Gastroesophageal sphincter (tissue), 4 donors: ENCODE data around the gene CDRT15L2. TPM values are rescaled to one million over a fixed set of nuclear protein-coding genes. Genes with fewer than 3 reads are reported as not detected.
"Not testable (repeated sequence)": the region's sequence is repeated elsewhere in the genome, so short reads cannot be mapped to it uniquely, and the experiment has no call there.

Experiments
- ATAC-seq: fragments of 150-250 bp; one replicate; pipeline ENCODE4 v1.9.1; 2016; ENCODE audit warnings: mild to moderate bottlenecking, moderate library complexity
- H3K27ac ChIP-seq, 4 donors: fragments of 200-600 bp; sonication (generic) in 3 of 4; 1 replicate in 3 of 4; 2 replicates in 1 of 4; pipeline ENCODE4 v1.5.1; 2016 to 2019
- H3K27me3 ChIP-seq: fragments of 200-600 bp; sonication (generic); one replicate; pipeline ENCODE4 v1.5.1; 2019
- H3K36me3 ChIP-seq, 2 donors: fragments of 200-600 bp; sonication (generic); one replicate each; pipeline ENCODE4 v1.5.1; 2019; ENCODE audit warnings: control low read depth in 1 of 2
- H3K4me1 ChIP-seq, 3 donors: fragments of 200-600 bp; sonication (generic); 1 replicate in 2 of 3; 2 replicates in 1 of 3; pipeline ENCODE4 v1.5.1; 2016 to 2019; ENCODE audit warnings: control low read depth in 2 of 3
- H3K4me3 ChIP-seq, 2 donors: fragments of 200-600 bp; sonication (generic); one replicate each; pipeline ENCODE4 v1.5.1; 2019; ENCODE audit warnings: mild to moderate bottlenecking in 1 of 2, moderate library complexity in 1 of 2
- H3K9me3 ChIP-seq, 3 donors: fragments of 200-600 bp; sonication (generic); one replicate each; pipeline ENCODE4 v1.5.1; 2017 to 2019; ENCODE audit warnings: control low read depth in 2 of 3
- WGBS, 2 donors: methylation state at CpG; one replicate each; pipeline ENCODE4 v1.1.5; 2018; ENCODE audit warnings: low coverage in 1 of 2; 5-methylcytosine and 5-hydroxymethylcytosine counted together
- total RNA-seq, 4 donors: library from RNA; depleted of rRNA; stranded (reverse); fragments of >200 nt; gene quantifications; one replicate each; pipeline ENCODE4 v1.1.0, GENCODE V29; 2016

Gene CDRT15L2
- total RNA-seq, result not detected

DNA sequence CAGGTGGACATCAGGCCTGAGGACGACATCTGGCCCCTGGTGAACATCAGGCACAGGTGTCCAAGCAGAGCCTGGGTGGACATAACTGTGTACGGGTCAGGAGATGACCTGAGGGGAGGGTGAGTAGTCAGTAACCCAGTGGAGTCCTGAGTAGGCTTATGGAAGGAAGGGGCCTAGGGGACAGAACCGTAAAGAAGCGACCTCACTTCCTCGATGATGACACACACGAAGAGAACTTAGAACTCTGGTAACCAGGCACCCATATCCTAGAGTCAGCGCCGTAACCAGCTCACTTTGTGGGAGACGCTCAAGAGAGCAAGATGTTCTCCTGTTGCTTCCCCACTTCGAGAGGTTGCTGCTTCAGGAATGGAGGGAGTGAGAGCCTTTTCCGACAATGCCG lies at the start of gene CDRT15L2:
Gene CDRT15L2, plus strand, starts transcription at position 301 of the 400 bp plus-strand sequence. Its CDS starts 20 bp downstream, at position 321.
- H3K27me3 ChIP-seq, ATAC-seq, H3K36me3 ChIP-seq, H3K9me3 ChIP-seq, H3K4me3 ChIP-seq, H3K27ac ChIP-seq, H3K4me1 ChIP-seq: not testable (repeated sequence)
- 84% methylated on average over 9 of the region's 12 CpGs; no CpG with 5 or more reads in 1 of the 2 donors for WGBS, 2 donors

DNA sequence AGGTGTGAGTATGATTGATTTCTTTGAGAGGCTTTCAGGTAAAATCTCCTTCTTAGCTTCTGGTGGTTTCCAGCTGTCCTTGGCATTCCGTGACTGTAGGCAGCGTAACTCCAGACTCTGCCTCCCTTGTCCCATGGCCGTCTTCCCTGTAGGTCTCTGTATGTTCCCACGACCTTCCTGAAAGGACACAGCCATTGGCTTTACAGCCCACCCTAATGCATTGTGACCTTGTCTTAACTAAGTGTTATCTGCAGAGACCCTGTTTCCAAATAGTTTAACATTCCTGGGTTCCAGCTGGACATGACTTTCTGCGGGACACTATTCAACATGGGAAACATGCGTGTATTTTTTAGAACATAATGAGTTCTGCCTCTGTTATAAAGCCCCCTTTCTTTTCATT lies 49.4 kb upstream of the CDRT15L2 start:
- not testable (repeated sequence) for H3K27ac ChIP-seq, H3K4me3 ChIP-seq, H3K36me3 ChIP-seq, ATAC-seq, H3K9me3 ChIP-seq, H3K4me1 ChIP-seq, H3K27me3 ChIP-seq
- WGBS, 2 donors, result 79% methylated on average over 2 of the region's 6 CpGs; no CpG with 5 or more reads in 1 of the 2 donors

DNA sequence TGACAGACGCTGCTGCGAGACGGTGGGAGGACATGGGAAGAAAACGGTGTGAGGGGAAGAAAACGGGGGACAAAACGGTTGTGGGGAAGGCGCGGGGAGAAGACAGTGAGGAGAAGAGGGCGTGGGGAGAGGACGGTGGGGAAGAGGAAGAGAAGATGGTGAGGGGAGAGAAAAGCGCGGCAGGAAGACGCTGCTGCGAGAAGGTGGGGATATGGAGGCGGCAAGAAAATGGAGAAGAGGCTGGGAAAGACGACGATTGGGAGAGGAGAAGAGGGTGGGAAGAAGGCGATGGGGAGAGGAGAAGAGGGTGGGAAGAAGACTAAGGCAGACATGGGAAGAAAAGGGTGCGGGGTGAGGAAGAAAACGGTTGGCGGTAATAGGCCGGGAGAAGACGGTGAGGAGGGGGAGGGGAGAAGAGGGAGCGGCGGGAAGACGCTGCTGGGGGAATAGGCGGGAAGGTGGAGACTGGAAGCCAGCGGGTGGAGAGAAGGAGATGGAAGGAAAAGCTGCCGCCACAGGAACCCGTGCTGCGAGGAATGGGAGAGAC lies 46.9 kb upstream of the CDRT15L2 start:
- ATAC-seq, result peak; percentile 54
- H3K36me3 ChIP-seq, H3K27me3 ChIP-seq, H3K4me1 ChIP-seq, H3K9me3 ChIP-seq, H3K27ac ChIP-seq: not testable (repeated sequence)
- 0% methylated on average over 12 of the region's 31 CpGs; no CpG with 5 or more reads in 1 of the 2 donors for WGBS, 2 donors
- peak overlapping the region in 1 of 2 donors; percentile 40 for H3K4me3 ChIP-seq

- not testable (repeated sequence) for H3K36me3 ChIP-seq, ATAC-seq, H3K9me3 ChIP-seq, H3K27me3 ChIP-seq, H3K4me1 ChIP-seq
- WGBS, 2 donors, result 2 to 7% methylated on average over 8 to 11 of the region's 11 CpGs
- H3K4me3 ChIP-seq, result peak overlapping the region; percentile 23 to 40
- peak overlapping the region in 1 of 4 donors; percentile 45 for H3K27ac ChIP-seq
These were observed 46.3 kb upstream of the CDRT15L2 start for GRCh38 chr17:20533206-20533605.

- H3K9me3 ChIP-seq, H3K27me3 ChIP-seq, H3K4me3 ChIP-seq, H3K36me3 ChIP-seq, H3K27ac ChIP-seq, H3K4me1 ChIP-seq, ATAC-seq: not testable (repeated sequence)
- 27 to 53% methylated on average over 4 to 7 of the region's 8 CpGs for WGBS, 2 donors
These were observed 44.6 kb upstream of the CDRT15L2 start for GRCh38 chr17:20534711-20535550.

- not testable (repeated sequence) for H3K9me3 ChIP-seq, H3K27me3 ChIP-seq, H3K4me1 ChIP-seq, ATAC-seq, H3K4me3 ChIP-seq, H3K27ac ChIP-seq, H3K36me3 ChIP-seq
- WGBS, 2 donors, result no CpG with 5 or more reads among the region's 5 CpGs
These were observed 39.1 kb upstream of the CDRT15L2 start for GRCh38 chr17:20540414-20540813.

GRCh38 chr17:20540865-20541264 lies 38.7 kb upstream of the CDRT15L2 start:
- H3K4me3 ChIP-seq, H3K36me3 ChIP-seq, H3K27ac ChIP-seq, H3K27me3 ChIP-seq, ATAC-seq, H3K4me1 ChIP-seq, H3K9me3 ChIP-seq: not testable (repeated sequence)
- 17% methylated on average over 1 of the region's 3 CpGs; no CpG with 5 or more reads in 1 of the 2 donors for WGBS, 2 donors

DNA sequence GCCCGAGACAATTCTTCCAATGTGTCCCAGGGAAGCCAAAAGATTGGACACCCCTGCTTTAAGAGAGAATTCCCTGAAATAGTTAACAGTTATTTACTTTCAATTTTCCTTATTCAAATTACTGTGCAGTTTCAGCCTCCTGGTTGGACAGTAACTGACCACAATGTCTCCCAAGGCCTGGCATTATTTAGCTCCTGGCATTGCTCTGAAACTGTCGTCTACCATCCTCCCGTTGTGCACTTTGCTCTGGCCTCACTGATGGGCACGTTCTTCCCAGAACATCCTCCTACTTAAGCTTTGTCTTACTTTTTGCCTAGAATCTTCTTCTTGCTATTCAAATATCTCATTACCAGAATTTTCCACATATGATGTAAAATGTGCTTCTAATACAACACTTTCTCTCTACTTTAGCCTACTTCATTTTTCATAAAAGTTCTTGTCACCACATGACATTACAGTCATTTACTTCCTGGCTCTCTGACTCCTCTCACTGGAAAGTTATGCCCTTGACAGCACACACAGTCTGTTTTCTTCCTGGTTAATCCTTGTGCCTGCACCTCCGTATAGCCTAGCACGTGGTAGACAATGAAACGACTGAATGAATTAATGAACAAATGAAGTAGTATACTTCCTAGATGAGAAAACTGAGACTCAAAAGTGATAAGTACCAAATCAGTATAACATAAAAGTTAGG lies 37.5 kb upstream of the CDRT15L2 start:
- H3K27me3 ChIP-seq, H3K36me3 ChIP-seq, ATAC-seq, H3K27ac ChIP-seq, H3K9me3 ChIP-seq, H3K4me1 ChIP-seq, H3K4me3 ChIP-seq: not testable (repeated sequence)
- 37 to 40% methylated on average over 5 to 7 of the region's 7 CpGs for WGBS, 2 donors

DNA sequence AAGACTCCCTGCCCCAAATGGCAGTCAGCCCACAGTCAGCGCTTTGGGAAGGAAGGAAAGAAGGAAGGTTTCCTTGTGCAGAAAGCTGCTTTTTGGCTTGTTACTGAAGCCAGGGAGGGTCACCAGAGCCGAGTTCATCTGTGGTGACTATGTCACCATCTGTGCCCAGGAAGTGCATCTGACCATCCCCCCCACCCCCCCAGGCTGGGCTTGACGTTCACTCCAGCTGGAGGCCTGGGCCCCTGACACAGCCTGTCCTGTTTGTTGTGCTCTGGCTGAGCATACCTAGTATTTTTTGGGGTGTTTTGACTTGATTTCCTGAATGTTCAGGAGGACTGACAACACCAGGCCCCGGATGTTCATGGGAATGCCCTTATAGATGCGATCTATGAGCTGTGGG lies 31.6 kb upstream of the CDRT15L2 start:
- H3K36me3 ChIP-seq, H3K4me3 ChIP-seq, H3K27ac ChIP-seq, H3K9me3 ChIP-seq, H3K27me3 ChIP-seq, ATAC-seq, H3K4me1 ChIP-seq: not testable (repeated sequence)
- no CpG with 5 or more reads among the region's 5 CpGs for WGBS, 2 donors

DNA sequence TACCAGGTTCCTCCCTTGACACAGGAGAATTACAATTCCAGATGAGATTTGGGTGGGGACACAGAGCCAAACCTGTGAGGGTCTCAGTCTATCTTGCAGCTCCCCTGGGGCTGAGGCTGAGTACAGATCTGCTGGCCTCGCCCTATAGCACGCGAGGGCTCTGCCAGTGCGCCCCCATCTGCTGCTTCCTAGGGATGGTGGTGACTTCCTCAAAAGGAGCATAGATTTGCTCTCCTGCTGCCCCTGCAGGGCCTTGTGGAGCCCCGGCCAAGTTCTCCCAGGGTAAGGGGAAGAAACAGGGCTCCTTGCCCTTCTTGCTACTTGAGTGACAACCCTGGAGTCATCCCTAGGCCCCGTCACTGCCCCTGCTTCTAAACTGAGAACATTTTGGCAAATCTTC lies 26.6 kb upstream of the CDRT15L2 start:
- ATAC-seq, H3K4me1 ChIP-seq: not testable (repeated sequence)
- WGBS, 2 donors, result no CpG with 5 or more reads among the region's 6 CpGs

DNA sequence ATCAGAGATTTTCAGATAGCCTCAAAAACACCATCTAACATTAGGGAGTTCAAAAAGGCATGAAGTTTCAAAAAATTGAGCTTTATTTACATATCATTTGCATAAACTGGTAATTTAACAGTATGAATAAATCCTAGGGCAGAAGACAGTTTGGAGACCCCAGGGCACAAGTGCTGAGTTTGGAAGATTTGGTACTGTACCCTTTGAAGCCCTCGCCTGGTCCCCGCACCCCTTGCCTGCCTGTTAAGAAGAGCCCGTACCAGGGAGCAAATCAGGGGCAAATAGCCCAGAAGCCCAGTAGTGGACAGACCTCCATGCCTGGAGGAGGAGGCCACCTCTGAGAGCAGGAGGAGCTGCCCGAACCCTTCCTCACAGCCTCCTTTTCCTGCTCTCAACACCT lies 24.8 kb upstream of the CDRT15L2 start:
- H3K27me3 ChIP-seq, H3K4me3 ChIP-seq, H3K27ac ChIP-seq, H3K9me3 ChIP-seq, ATAC-seq, H3K4me1 ChIP-seq, H3K36me3 ChIP-seq: not testable (repeated sequence)
- WGBS, 2 donors, result 80% methylated on average over 1 of the region's 4 CpGs; no CpG with 5 or more reads in 1 of the 2 donors

More for the DNA sequence above, 26.6 kb upstream of the CDRT15L2 start:
- not testable (repeated sequence) for H3K27me3 ChIP-seq, H3K27ac ChIP-seq, H3K4me3 ChIP-seq, H3K36me3 ChIP-seq, H3K9me3 ChIP-seq

- not testable (repeated sequence) for H3K36me3 ChIP-seq, H3K27me3 ChIP-seq, H3K4me3 ChIP-seq, H3K9me3 ChIP-seq, ATAC-seq, H3K4me1 ChIP-seq, H3K27ac ChIP-seq
- WGBS, 2 donors, result no CpG with 5 or more reads among the region's 20 CpGs
These were observed 24.2 kb upstream of the CDRT15L2 start for GRCh38 chr17:20555135-20556010.

DNA sequence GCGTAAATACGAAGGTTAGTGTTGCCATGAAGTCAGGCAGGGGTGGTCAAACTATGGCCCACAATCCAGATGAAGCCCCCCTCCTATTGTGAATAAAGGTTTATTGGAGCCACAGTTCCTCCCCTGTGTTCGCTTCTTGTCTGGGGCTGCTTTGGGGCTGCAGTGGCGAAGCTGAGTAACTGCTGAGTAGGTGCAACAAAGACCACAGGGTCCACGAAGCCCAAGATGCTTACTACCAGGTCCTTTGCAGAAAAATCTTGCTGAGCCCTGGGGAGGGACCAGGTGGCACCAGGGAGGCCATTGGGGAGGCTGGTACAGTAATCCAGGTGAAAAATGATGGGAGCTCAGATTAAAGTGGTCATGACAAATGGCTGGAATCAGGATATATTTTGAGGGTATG lies 21.4 kb upstream of the CDRT15L2 start:
- not testable (repeated sequence) for H3K4me3 ChIP-seq, H3K9me3 ChIP-seq, ATAC-seq, H3K27ac ChIP-seq, H3K4me1 ChIP-seq, H3K36me3 ChIP-seq, H3K27me3 ChIP-seq
- WGBS, 2 donors, result 95% methylated on average over 5 of the region's 5 CpGs; no CpG with 5 or more reads in 1 of the 2 donors
